Smooth muscle cell (in vitro differentiated cells): ENCODE measurements around the gene TRIO. TPM values are rescaled to one million over a fixed set of nuclear protein-coding genes. Genes with fewer than 3 reads are reported as not detected.

Experiments
- DNase-seq: peaks from one replicate; lab custom pipeline; 2025; ENCODE audit not compliant: unreplicated experiment; lab: John Stamatoyannopoulos, UW
- H2AFZ ChIP-seq: fragments of 200-600 bp; sonication (generic); 2 replicates; pipeline ENCODE4 v1.6.0; 2016; ENCODE audit warnings: antibody characterized with exemption, low read depth, mild to moderate bottlenecking
- H3F3A ChIP-seq: fragments of 200-600 bp; sonication (generic); 2 replicates; pipeline ENCODE4 v1.6.0; 2017; ENCODE audit warnings: antibody characterized with exemption, low read depth
- H3K27ac ChIP-seq: fragments of 200-600 bp; sonication (generic); 2 replicates; pipeline ENCODE4 v1.5.1; 2016; ENCODE audit warnings: low read depth, mild to moderate bottlenecking
- H3K27me3 ChIP-seq: fragments of 200-600 bp; sonication (generic); 2 replicates; pipeline ENCODE4 v1.6.1; 2016; ENCODE audit warnings: low read depth, mild to moderate bottlenecking
- H3K36me3 ChIP-seq: fragments of 200-600 bp; sonication (generic); 2 replicates; pipeline ENCODE4 v1.5.1; 2016; ENCODE audit warnings: low read depth
- H3K4me1 ChIP-seq: fragments of 200-600 bp; sonication (generic); 2 replicates; pipeline ENCODE4 v1.5.1; 2016; ENCODE audit warnings: low read depth
- H3K4me2 ChIP-seq: fragments of 200-600 bp; sonication (generic); 2 replicates; pipeline ENCODE4 v1.6.0; 2016; ENCODE audit warnings: mild to moderate bottlenecking
- H3K4me3 ChIP-seq: fragments of 200-600 bp; sonication (generic); 2 replicates; pipeline ENCODE4 v1.5.1; 2016; ENCODE audit warnings: mild to moderate bottlenecking
- H3K79me2 ChIP-seq: fragments of 200-600 bp; sonication (generic); 2 replicates; pipeline ENCODE4 v1.6.0; 2016; ENCODE audit warnings: low read depth, mild to moderate bottlenecking
- H3K9ac ChIP-seq: fragments of 200-600 bp; sonication (generic); 2 replicates; pipeline ENCODE4 v1.6.0; 2016; ENCODE audit warnings: low read depth
- H3K9me3 ChIP-seq: fragments of 200-600 bp; sonication (generic); replicated peaks from 2 replicates; pipeline ENCODE4 v1.5.1; 2016; ENCODE audit warnings: low read depth
- H4K20me1 ChIP-seq: fragments of 200-600 bp; sonication (generic); 2 replicates; pipeline ENCODE4 v1.6.0; 2016; ENCODE audit warnings: low read depth
- CTCF ChIP-seq: fragments of 200-600 bp; sonication (generic); IDR thresholded peaks from 2 replicates; pipeline ENCODE4 v1.5.1; 2017; ENCODE audit warnings: borderline replicate concordance, mild to moderate bottlenecking, antibody characterized with exemption; ENCODE audit not compliant: insufficient read depth, poor library complexity, severe bottlenecking
- WGBS: methylation state at CpG from one replicate; pipeline ENCODE4 v1.1.7; 2016; ENCODE audit warnings: low lambda C conversion rate; 5-methylcytosine and 5-hydroxymethylcytosine counted together
- polyA plus RNA-seq: library from polyadenylated mRNA; unstranded; fragments of >200 nt; fragmentation: Nextera tagmentation; extraction: Ambion mirVana; gene quantifications from 2 replicates; pipeline ENCODE4 v1.2.1, GENCODE V29; 2016
- total RNA-seq: library from RNA; depleted of rRNA; stranded (reverse); fragments of >200 nt; gene quantifications from 2 replicates; pipeline ENCODE4 v1.2.3, GENCODE V29; 2014

TRIO gene
- total and polyA plus RNA-seq, 2 experiments from 2014 or later: 10.2 to 118 TPM

- Histone ChIP-seq H3K4me3 (no peak overlapping the region), H3K4me2 (no peak overlapping the region), H3K4me1 (no peaks in the 10 kb centered on the region), H3K79me2 (no peaks in the 10 kb centered on the region), H3F3A (no peaks in the 10 kb centered on the region), H2AFZ (no peak overlapping the region), H3K36me3 (no peaks in the 10 kb centered on the region), H4K20me1 (no peaks in the 10 kb centered on the region), H3K9ac (no peak overlapping the region), H3K27ac (no peak overlapping the region), H3K27me3 (no peaks in the 10 kb centered on the region), H3K9me3 (no peaks in the 10 kb centered on the region)
- WGBS: 95% methylated on average over 11 of the region's 12 CpGs
- no peak for TF ChIP-seq CTCF
- no peak for DNase-seq
Measured at GRCh38 chr5:14523243-14524034, 380.3 kb downstream of the TRIO start.

GRCh38 chr5:14525397-14525796 lies 382.3 kb downstream of the TRIO start:
- Histone ChIP-seq H3K27me3 (no peaks in the 10 kb centered on the region), H3K4me2 (no peak overlapping the region), H3K4me3 (no peak overlapping the region), H3K9ac (no peak overlapping the region), H3K9me3 (no peaks in the 10 kb centered on the region), H4K20me1 (no peaks in the 10 kb centered on the region), H2AFZ (no peak overlapping the region), H3K36me3 (no peaks in the 10 kb centered on the region), H3K79me2 (no peaks in the 10 kb centered on the region), H3K4me1 (no peaks in the 10 kb centered on the region), H3K27ac (no peak overlapping the region), H3F3A (no peaks in the 10 kb centered on the region)
- no peak for TF ChIP-seq CTCF
- no peak for DNase-seq
- WGBS: 96% methylated on average over 4 of the region's 4 CpGs

- Histone ChIP-seq H3K27ac (no peak overlapping the region), H3K79me2 (no peaks in the 10 kb centered on the region), H3K4me3 (no peak overlapping the region), H4K20me1 (no peaks in the 10 kb centered on the region), H3K9ac (no peak overlapping the region), H3K27me3 (peaks cover under 1% of the 10 kb centered on the region), H2AFZ (no peak overlapping the region), H3K4me1 (no peaks in the 10 kb centered on the region), H3K9me3 (no peaks in the 10 kb centered on the region), H3K36me3 (no peaks in the 10 kb centered on the region), H3K4me2 (no peak overlapping the region), H3F3A (no peaks in the 10 kb centered on the region)
- DNase-seq: no peak
- WGBS: 90% methylated on average over 2 of the region's 2 CpGs
- TF ChIP-seq CTCF: no peak
Measured at GRCh38 chr5:14526493-14526892, 383.4 kb downstream of the TRIO start.

GRCh38 chr5:14528115-14528514 lies 385.0 kb downstream of the TRIO start:
- 92% methylated on average over 6 of the region's 6 CpGs for WGBS
- H3K4me1 ChIP-seq: no peaks in the 10 kb centered on the region
- no peak for DNase-seq
- no peak overlapping the region for H2AFZ ChIP-seq
- H3K27ac ChIP-seq: no peak overlapping the region
- no peak overlapping the region for H3K9ac ChIP-seq
- H4K20me1 ChIP-seq: no peaks in the 10 kb centered on the region
- no peaks in the 10 kb centered on the region for H3F3A ChIP-seq
- no peaks in the 10 kb centered on the region for H3K9me3 ChIP-seq
- H3K36me3 ChIP-seq: no peaks in the 10 kb centered on the region
- TF ChIP-seq CTCF: no peak
- no peaks in the 10 kb centered on the region for H3K79me2 ChIP-seq
- H3K27me3 ChIP-seq: peaks cover 3% of the 10 kb centered on the region
- no peak overlapping the region for H3K4me2 ChIP-seq
- no peak overlapping the region for H3K4me3 ChIP-seq
